Pancreas (tissue), 10 donors: Measurements from ENCODE around the gene ADGRG6. TPM values are rescaled to one million over a fixed set of nuclear protein-coding genes. Genes with fewer than 3 reads are reported as not detected.

Experiments
- ATAC-seq, 4 donors: fragments of 200-7000 bp; cut with Tn5 transposase; one replicate each; pipeline versions ENCODE4 v1.8.0 to v1.9.1; 2020; ENCODE audit warnings: mild to moderate bottlenecking in 4 of 4, moderate library complexity in 4 of 4
- DNase-seq, 6 donors: peaks; one replicate each; pipeline ENCODE4 v3.0.0-alpha.2; 2020
- FAIRE-seq: peaks from 2 replicates; lab custom pipeline; 2012; peaks lifted over from hg19 to GRCh38; lab: Jason Lieb, UNC
- H3K27ac ChIP-seq, 4 donors: fragments of 200-600 bp; sonication (generic); 1 replicate in 3 of 4; 2 replicates in 1 of 4; pipeline versions ENCODE4 v1.5.0 to v1.8.0; 2020
- H3K27me3 ChIP-seq, 4 donors: fragments of 200-600 bp; one replicate each; pipeline ENCODE4 v1.8.0; 2021
- H3K36me3 ChIP-seq, 3 donors: fragments of 200-600 bp; sonication (generic) in 1 of 3; one replicate each; pipeline versions ENCODE4 v1.5.0 to v1.8.0; 2020 to 2021
- H3K4me1 ChIP-seq, 3 donors: fragments of 200-600 bp; one replicate each; pipeline ENCODE4 v1.8.0; 2021
- H3K4me3 ChIP-seq, 4 donors: fragments of 200-600 bp; sonication (generic) in 2 of 4; one replicate each; pipeline versions ENCODE4 v1.5.0 to v1.8.0; 2020 to 2021
- H3K9me3 ChIP-seq, 4 donors: fragments of 200-600 bp; one replicate each; pipeline ENCODE4 v1.8.0; 2021
- WGBS, 2 donors: extraction: QIAGEN DNeasy Blood & Tissue Kit; methylation state at CpG; one replicate each; pipeline ENCODE4 v1.1.7; 2013; 5-methylcytosine and 5-hydroxymethylcytosine counted together
- intact Hi-C, 3 donors: fragments of 100-400 bp; cut with DNase I; formaldehyde crosslinking; loops; one replicate each; pipeline versions ENCODE4 v1.11.1 to v1.14.2; 2022
- polyA plus RNA-seq, 2 donors: library from polyadenylated mRNA; stranded (reverse); fragments of 200-250 nt; gene quantifications; one replicate each; pipeline ENCODE4 v1.2.3, GENCODE V29; 2013
- total RNA-seq, 6 donors: library from RNA; stranded (reverse); fragmentation: NEBNext Ultra II Directional in 4 of 6; extraction: Animal tissue kit (Norgen Biotek cat#: 25700) in 4 of 6; gene quantifications; one replicate each; pipeline versions ENCODE4 v1.2.1 to v1.2.4, GENCODE V29; 2021 to 2023
- TF ChIP-seq, protein P1 (sequence below), 4 donors: fragments of 200-600 bp; sonication (generic) in 3 of 4; IDR thresholded peaks; one replicate each; pipeline versions ENCODE4 v1.5.0 to v1.8.0; 2021; ENCODE audit warnings: antibody characterized with exemption in 4 of 4
- donor health status: healthy with polysubstance abuse.
- donor health status: DM: no; HTN: no; CAD: no; lungs with moderate emphysema.
- donor health status: DM: no; HTN: no; CAD: no.
- donor health status: control.
- donor health status: control.
- donor health status: Bipolar disorder and iron deficiency.
- donor health status: DM: yes; HTN: yes; CAD: no.
- donor health status: DM: no; HTN: no; CAD: no.
- donor health status: DM: no; HTN: no; CAD: no.
- donor health status: DM: yes; HTN: yes; CAD: no.

Gene ADGRG6
- total and polyA plus RNA-seq, 8 donors = 1.6 to 10.7 (median 4.2) TPM

GRCh38 chr6:142354650-142355049 lies 52.8 kb downstream of the ADGRG6 start:
- FAIRE-seq = no peak
- intact Hi-C loops = no loop called here

DNA sequence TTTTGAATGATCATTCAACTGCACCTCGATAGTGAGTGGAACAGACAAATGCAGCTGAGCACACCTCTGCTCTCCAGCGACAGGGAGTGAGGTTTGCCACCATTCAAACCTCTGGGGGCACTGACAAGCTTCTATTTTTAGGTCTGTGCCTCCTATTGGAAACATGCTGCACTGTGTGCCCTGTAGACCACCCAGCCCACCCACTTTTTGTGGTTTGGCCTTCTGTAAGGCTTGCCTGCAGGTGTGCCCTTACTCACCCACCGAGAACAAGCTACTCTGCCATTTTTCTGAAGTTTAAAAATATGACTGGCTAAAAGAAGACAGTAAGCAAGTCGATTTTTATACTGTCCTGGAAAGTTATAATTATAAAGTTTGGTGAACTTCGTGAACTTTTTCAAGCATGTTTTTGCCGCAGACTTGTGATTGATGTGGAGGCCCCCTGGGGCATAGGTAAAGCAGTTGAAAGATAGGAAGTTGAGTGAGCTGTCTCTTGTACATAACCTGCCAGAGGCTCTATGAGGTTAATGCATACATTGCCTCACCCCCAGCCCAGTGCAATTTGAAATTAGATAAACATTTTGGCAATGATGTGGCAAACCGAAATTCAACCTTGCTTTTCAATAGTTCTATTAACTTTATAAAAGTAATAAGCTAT lies 53.8 kb downstream of the ADGRG6 start:
- whole genome bisulfite sequencing, 2 donors = 52 to 63% methylated on average over 7 of the region's 7 CpGs
- no peaks in the 10 kb centered on the region for H3K36me3 ChIP-seq
- no peak for DNase-seq
- no peak for FAIRE-seq
- TF ChIP-seq, protein P1, sequence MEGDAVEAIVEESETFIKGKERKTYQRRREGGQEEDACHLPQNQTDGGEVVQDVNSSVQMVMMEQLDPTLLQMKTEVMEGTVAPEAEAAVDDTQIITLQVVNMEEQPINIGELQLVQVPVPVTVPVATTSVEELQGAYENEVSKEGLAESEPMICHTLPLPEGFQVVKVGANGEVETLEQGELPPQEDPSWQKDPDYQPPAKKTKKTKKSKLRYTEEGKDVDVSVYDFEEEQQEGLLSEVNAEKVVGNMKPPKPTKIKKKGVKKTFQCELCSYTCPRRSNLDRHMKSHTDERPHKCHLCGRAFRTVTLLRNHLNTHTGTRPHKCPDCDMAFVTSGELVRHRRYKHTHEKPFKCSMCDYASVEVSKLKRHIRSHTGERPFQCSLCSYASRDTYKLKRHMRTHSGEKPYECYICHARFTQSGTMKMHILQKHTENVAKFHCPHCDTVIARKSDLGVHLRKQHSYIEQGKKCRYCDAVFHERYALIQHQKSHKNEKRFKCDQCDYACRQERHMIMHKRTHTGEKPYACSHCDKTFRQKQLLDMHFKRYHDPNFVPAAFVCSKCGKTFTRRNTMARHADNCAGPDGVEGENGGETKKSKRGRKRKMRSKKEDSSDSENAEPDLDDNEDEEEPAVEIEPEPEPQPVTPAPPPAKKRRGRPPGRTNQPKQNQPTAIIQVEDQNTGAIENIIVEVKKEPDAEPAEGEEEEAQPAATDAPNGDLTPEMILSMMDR (IDR thresholded peaks at IDR 0.05) = no peak
- intact Hi-C loops = no loop called here
- no peak overlapping the region for H3K4me3 ChIP-seq
- no peaks in the 10 kb centered on the region for H3K4me1 ChIP-seq
- H3K9me3 ChIP-seq = no peaks in the 10 kb centered on the region
- H3K27ac ChIP-seq = no peak overlapping the region
- H3K27me3 ChIP-seq = no peaks in the 10 kb centered on the region
- no peak for ATAC-seq

More at GRCh38 chr6:142354650-142355049, 52.8 kb downstream of the ADGRG6 start:
- WGBS, 2 donors = 68 to 73% methylated on average over 3 of the region's 3 CpGs
- no peak for ATAC-seq
- DNase-seq = no peak
- TF ChIP-seq, protein P1 (IDR thresholded peaks at IDR 0.05) = no peak
- no peak overlapping the region for H3K4me3 ChIP-seq
- H3K4me1 ChIP-seq = no peaks in the 10 kb centered on the region
- H3K9me3 ChIP-seq = no peaks in the 10 kb centered on the region
- no peaks in the 10 kb centered on the region for H3K27me3 ChIP-seq
- H3K36me3 ChIP-seq = no peaks in the 10 kb centered on the region
- no peak overlapping the region for H3K27ac ChIP-seq

DNA sequence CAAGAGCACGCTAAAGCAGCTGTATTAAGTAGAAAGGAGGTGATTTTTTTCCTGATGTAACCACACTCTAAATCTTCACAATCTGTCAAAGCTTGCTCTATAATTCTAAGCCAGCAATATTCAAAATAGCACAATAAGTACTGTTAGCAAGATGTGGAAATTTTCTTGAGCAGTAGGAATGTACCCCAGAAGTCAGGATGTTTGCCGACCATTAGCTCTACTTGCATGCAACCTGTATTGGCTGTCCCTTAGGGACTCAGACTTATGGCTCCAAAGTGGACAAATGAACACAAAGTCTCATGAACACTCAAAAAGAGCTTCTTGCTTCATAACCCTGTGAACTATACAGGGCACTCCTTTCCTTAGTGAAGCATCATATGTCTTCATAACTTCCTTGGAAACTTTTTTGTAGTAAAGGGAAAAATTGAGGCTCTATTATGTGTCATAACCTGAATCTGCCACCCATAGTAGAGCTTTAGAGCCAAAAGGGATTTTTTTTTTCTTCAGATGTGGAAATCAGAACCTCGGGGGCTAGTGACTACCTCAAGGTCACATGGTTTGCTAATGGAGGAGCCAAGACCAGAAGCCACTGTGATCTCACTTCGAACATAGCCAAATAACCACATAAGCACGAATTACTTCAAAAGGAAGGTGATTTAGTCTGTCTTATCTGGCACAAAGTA lies 54.5 kb downstream of the ADGRG6 start:
- H3K27me3 ChIP-seq = no peaks in the 10 kb centered on the region
- no peaks in the 10 kb centered on the region for H3K9me3 ChIP-seq
- 50 to 67% methylated on average over 5 of the region's 5 CpGs for WGBS, 2 donors
- intact Hi-C loops = no loop called here
- TF ChIP-seq, protein P1 (IDR thresholded peaks at IDR 0.05) = no peak
- H3K27ac ChIP-seq = no peak overlapping the region
- DNase-seq (no peak), ATAC-seq (no peak), FAIRE-seq (no peak)
- H3K4me1 ChIP-seq = no peaks in the 10 kb centered on the region
- no peaks in the 10 kb centered on the region for H3K36me3 ChIP-seq
- no peak overlapping the region for H3K4me3 ChIP-seq

DNA sequence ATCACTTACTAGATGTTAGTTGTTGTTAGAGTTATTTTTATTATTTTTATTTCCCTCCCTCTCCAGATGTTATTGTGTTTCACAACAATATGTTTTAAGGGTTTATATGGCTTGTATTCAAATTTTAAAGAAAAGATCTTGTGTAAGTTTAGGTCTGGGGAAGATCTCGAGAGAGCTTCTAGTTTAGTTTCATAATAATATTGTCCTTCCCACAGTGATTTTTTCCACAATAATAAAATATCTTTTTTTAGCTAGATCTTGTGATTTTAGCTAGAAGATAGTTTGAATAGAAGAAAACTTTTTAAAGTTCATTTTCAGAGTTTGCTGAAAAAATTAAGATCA lies 55.0 kb downstream of the ADGRG6 start:
- H3K9me3 ChIP-seq = no peaks in the 10 kb centered on the region
- no peaks in the 10 kb centered on the region for H3K4me1 ChIP-seq
- no peak for DNase-seq
- no peak overlapping the region for H3K4me3 ChIP-seq
- intact Hi-C loops = no loop called here
- no peak for ATAC-seq
- FAIRE-seq = no peak
- TF ChIP-seq, protein P1 (IDR thresholded peaks at IDR 0.05) = no peak
- H3K27ac ChIP-seq = no peak overlapping the region
- 73 to 82% methylated on average over 1 of the region's 1 CpG for WGBS, 2 donors
- no peaks in the 10 kb centered on the region for H3K36me3 ChIP-seq
- no peaks in the 10 kb centered on the region for H3K27me3 ChIP-seq

DNA sequence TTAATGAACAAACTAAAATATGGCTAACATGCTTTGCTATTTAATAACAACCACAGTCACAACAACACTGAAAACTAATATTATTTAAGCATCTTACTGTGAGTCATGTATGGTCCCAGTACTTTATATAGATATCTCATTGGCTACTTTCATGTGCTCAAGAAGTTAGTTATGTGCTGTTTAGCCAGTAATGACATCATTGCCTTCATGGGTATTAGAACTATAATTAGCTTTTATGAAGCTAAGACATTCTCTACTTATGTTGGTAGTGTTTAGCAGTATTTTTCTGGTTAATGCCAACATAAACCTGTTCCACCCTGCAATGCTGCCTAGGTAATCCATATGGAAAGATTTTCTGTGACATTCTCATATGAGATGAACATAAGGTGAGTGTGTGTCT lies 56.1 kb downstream of the ADGRG6 start:
- intact Hi-C loops = no loop called here
- TF ChIP-seq, protein P1 (IDR thresholded peaks at IDR 0.05) = no peak
- Histone ChIP-seq H3K27me3 (no peaks in the 10 kb centered on the region), H3K36me3 (no peaks in the 10 kb centered on the region), H3K9me3 (no peaks in the 10 kb centered on the region), H3K27ac (no peak overlapping the region), H3K4me3 (no peak overlapping the region), H3K4me1 (no peaks in the 10 kb centered on the region)
- ATAC-seq (no peak), DNase-seq (no peak), FAIRE-seq (no peak)
